ENCODE results near the gene CALML5. TPM values are rescaled to one million over a fixed set of nuclear protein-coding genes. Genes with fewer than 3 reads are reported as not detected.
A peak's percentile ranks its signal among the peaks of the same experiment; 100 is the strongest.

CALML5 gene
- total RNA-seq, 4 donors from 2014 or later, result not detected

DNA sequence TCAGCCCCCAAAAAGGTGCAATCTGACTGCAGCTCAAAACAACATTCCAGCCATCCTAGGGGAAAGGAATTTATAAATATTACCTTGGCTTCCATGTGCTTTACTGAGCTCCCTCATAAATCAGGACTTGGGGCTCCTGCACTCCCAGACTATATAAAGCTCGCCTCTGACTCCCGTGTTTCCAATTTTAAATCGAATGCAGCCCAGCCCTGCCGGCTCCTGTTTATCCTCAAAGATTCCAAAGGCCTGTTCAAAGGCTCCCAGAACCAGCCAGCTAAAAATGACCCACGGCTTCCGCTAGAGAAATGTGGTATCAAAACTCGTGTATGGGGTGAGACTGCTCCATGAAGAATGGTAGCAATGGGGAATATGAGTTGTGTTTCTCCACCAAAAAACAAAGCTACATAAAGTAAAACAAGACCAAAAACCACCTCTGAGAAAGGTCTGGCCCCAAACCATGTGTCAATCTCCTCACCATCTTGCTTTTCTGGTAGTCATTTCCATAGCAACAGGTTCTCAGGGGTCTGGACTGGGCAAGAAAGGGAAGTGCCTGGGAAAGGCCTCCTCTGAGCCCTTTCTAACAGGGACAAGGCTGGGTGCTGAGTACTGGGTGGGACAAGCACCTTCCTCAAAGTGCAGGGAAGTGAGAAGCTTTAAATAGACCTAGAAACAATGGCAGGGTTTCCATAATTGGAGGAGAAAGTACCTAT, 30.5 kb upstream of the CALML5 start:
- H3K9me3 ChIP-seq, result no peaks in the 10 kb centered on the region
- no peak overlapping the region for H3K4me3 ChIP-seq
- DNase-seq, result peak in 2 of 3 donors; percentile 9 to 21
- peak overlapping the region in 1 of 4 donors; percentile 27 for H3K27ac ChIP-seq
- H3K36me3 ChIP-seq, result no peaks in the 10 kb centered on the region
- TF ChIP-seq, protein P1, sequence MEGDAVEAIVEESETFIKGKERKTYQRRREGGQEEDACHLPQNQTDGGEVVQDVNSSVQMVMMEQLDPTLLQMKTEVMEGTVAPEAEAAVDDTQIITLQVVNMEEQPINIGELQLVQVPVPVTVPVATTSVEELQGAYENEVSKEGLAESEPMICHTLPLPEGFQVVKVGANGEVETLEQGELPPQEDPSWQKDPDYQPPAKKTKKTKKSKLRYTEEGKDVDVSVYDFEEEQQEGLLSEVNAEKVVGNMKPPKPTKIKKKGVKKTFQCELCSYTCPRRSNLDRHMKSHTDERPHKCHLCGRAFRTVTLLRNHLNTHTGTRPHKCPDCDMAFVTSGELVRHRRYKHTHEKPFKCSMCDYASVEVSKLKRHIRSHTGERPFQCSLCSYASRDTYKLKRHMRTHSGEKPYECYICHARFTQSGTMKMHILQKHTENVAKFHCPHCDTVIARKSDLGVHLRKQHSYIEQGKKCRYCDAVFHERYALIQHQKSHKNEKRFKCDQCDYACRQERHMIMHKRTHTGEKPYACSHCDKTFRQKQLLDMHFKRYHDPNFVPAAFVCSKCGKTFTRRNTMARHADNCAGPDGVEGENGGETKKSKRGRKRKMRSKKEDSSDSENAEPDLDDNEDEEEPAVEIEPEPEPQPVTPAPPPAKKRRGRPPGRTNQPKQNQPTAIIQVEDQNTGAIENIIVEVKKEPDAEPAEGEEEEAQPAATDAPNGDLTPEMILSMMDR (IDR thresholded peaks at IDR 0.05), result no peak
- no peak for TF ChIP-seq POLR2A (IDR thresholded peaks at IDR 0.05)
- peaks cover 0 to 9% (median 0%) of the 10 kb centered on the region in 4 donors for H3K4me1 ChIP-seq
- H3K27me3 ChIP-seq, result no peaks in the 10 kb centered on the region

DNA sequence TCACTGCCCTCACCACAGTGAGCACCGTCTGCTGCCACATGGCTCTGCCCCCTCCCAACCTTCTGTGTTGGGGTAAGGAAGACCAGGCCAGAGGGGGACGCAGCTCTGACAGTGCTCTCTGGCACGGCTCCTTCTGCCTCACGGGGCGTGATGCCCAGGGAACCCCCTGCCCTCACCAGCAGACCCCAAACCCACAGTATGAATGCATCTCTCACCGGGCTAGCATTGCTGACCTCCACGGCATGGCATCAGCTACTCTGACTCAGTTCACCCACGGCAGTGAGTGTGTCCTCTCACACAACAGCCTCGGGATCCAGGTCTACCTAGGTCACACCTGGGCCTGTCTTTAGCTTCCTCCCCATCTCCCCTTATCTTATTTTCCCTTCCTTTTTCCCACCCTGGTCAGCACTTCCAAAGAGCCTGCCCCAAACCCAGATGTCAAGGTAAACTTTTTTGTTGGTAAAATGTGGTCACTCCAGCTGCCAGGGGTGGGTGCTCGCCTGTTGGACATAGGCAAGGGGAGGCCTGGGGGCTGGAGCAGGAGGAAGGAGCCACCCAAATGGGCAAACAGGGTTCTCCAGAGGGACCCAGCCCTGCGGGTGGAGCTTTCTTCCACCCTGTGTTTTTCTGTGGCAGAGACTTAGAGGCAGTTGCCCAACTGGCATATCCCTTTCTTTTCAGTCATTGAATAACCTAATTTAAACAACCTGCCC, 29.8 kb upstream of the CALML5 start:
- no peaks in the 10 kb centered on the region for H3K9me3 ChIP-seq
- H3K27ac ChIP-seq, result no peak overlapping the region
- TF ChIP-seq POLR2A (IDR thresholded peaks at IDR 0.05), result no peak
- TF ChIP-seq, protein P1 (IDR thresholded peaks at IDR 0.05), result no peak
- H3K4me3 ChIP-seq, result no peak overlapping the region
- H3K4me1 ChIP-seq, result peaks cover 0 to 9% (median 0%) of the 10 kb centered on the region in 4 donors
- peak in 2 of 3 donors; percentile 31 to 38 for DNase-seq
- H3K27me3 ChIP-seq, result no peaks in the 10 kb centered on the region
- no peaks in the 10 kb centered on the region for H3K36me3 ChIP-seq

- Histone ChIP-seq H3K27me3 (no peaks in the 10 kb centered on the region), H3K9me3 (no peaks in the 10 kb centered on the region), H3K36me3 (no peaks in the 10 kb centered on the region), H3K4me3 (no peak overlapping the region), H3K4me1 (peaks cover 0 to 9% (median 0%) of the 10 kb centered on the region in 4 donors), H3K27ac (no peak overlapping the region)
- TF ChIP-seq, protein P1 (IDR thresholded peaks at IDR 0.05), result no peak
- no peak for TF ChIP-seq POLR2A (IDR thresholded peaks at IDR 0.05)
- peak in 2 of 3 donors; percentile 48 for DNase-seq
Measured at GRCh38 chr10:5527332-5528200, 28.2 kb upstream of the CALML5 start.

GRCh38 chr10:5526691-5527331, 27.4 kb upstream of the CALML5 start:
- Histone ChIP-seq H3K9me3 (no peaks in the 10 kb centered on the region), H3K36me3 (no peaks in the 10 kb centered on the region), H3K27me3 (no peaks in the 10 kb centered on the region), H3K4me3 (no peak overlapping the region), H3K4me1 (peaks cover 0 to 9% (median 0%) of the 10 kb centered on the region in 4 donors), H3K27ac (no peak overlapping the region)
- DNase-seq, result peak in 2 of 3 donors; percentile 11 to 43
- TF ChIP-seq, protein P1 (IDR thresholded peaks at IDR 0.05), result no peak
- TF ChIP-seq POLR2A (IDR thresholded peaks at IDR 0.05), result no peak

All from Peyer's patch (tissue), 4 donors.